A549 (cell line): ENCODE results near the gene UNC93A. TPM values are rescaled to one million over a fixed set of nuclear protein-coding genes. Genes with fewer than 3 reads are reported as not detected.

Experiments
- ATAC-seq, 2 experiments: fragments of 200-7000 bp in 1 of 2; fragments of >200 bp in 1 of 2; cut with Nextera tagmentation in 1 of 2; cut with Tn5 transposase in 1 of 2; 3 replicates each; pipeline versions ENCODE4 v1.8.0 to v1.9.1; 2018 to 2020; ENCODE audit warnings: mild to moderate bottlenecking in 1 of 2, moderate library complexity in 1 of 2
- CTCF ChIA-PET: fragments of 300-600 bp; sonication (Branson Sonifier 250); formaldehyde crosslinking; extraction: SDS; loops from one replicate; lab custom pipeline; 2021; ENCODE audit warnings: antibody characterized with exemption, inconsistent platforms; lab: Yijun Ruan, JAX
- POLR2A ChIA-PET: fragments of 350-600 bp; formaldehyde crosslinking; extraction: SDS; loops from one replicate; lab custom pipeline; 2021; ENCODE audit warnings: antibody characterized with exemption, inconsistent platforms; lab: Yijun Ruan, JAX
- DNase-seq, 2 experiments: peaks; one replicate each; pipeline versions ENCODE4 v3.0.0 to v3.0.0-alpha.2; 2011 to 2016; ENCODE audit warnings: low read depth in 1 of 2, low spot score in 1 of 2
- FAIRE-seq: peaks from 2 replicates; lab custom pipeline; 2011; peaks lifted over from hg19 to GRCh38; lab: Jason Lieb, UNC
- H3K27ac ChIP-seq, 2 experiments: fragments of >200 bp; sonication (Bioruptor Twin); formaldehyde crosslinking; 3 replicates each; pipeline ENCODE4 v1.5.1; 2016 to 2017
- H3K4me1 ChIP-seq: fragments of >200 bp; sonication (Bioruptor Twin); formaldehyde crosslinking; 3 replicates; pipeline ENCODE4 v1.6.1; 2016
- H3K4me2 ChIP-seq: fragments of >200 bp; sonication (Bioruptor Twin); formaldehyde crosslinking; 3 replicates; pipeline ENCODE4 v1.6.1; 2016
- H3K4me3 ChIP-seq: fragments of >200 bp; sonication (Bioruptor Twin); formaldehyde crosslinking; 3 replicates; pipeline ENCODE4 v1.5.1; 2016
- H3K9me3 ChIP-seq: fragments of >200 bp; sonication (Bioruptor Twin); formaldehyde crosslinking; 3 replicates; pipeline ENCODE4 v1.6.1; 2016
- BHLHE40 ChIP-seq: IDR thresholded peaks from 2 replicates; pipeline ENCODE4 v1.6.1; 2012; ENCODE audit warnings: low read depth, low read length, inconsistent platforms
- CBX2 ChIP-seq: fragments of 200-600 bp; sonication (generic); IDR thresholded peaks from 2 replicates; pipeline ENCODE4 v1.6.1; 2016; ENCODE audit warnings: low read depth, mild to moderate bottlenecking, borderline replicate concordance
- CHD2 ChIP-seq: fragments of 150-350 bp; IDR thresholded peaks from 2 replicates; pipeline ENCODE4 v1.6.1; 2014; ENCODE audit warnings: low read length; ENCODE audit not compliant: partially characterized antibody
- CHD4 ChIP-seq: fragments of 200-600 bp; sonication (generic); IDR thresholded peaks from 2 replicates; pipeline ENCODE4 v1.6.1; 2016; ENCODE audit warnings: antibody characterized with exemption, mild to moderate bottlenecking, borderline replicate concordance
- ELK1 ChIP-seq: fragments of 150-350 bp; IDR thresholded peaks from 2 replicates; pipeline ENCODE4 v1.6.1; 2014; ENCODE audit warnings: low read depth, mild to moderate bottlenecking, low read length
- EP300 ChIP-seq, 2 experiments: fragments of >200 bp; sonication (Bioruptor Twin); formaldehyde crosslinking; IDR thresholded peaks; 2 replicates in 1 of 2; 3 replicates in 1 of 2; pipeline ENCODE4 v1.6.1; 2016 to 2017
- HEYL ChIP-seq: fragments of 250-450 bp; sonication (Bioruptor Pico); IDR thresholded peaks from 2 replicates; pipeline ENCODE4 v1.8.0; 2021; ENCODE audit warnings: mild to moderate bottlenecking, moderate library complexity
- HOXA7 ChIP-seq: fragments of 250-450 bp; sonication (Bioruptor Pico); IDR thresholded peaks from 2 replicates; pipeline ENCODE4 v1.5.0; 2020; ENCODE audit warnings: mild to moderate bottlenecking, moderate library complexity
- KDM1A ChIP-seq: fragments of 200-600 bp; sonication (generic); IDR thresholded peaks from 2 replicates; pipeline ENCODE4 v1.6.1; 2016; ENCODE audit warnings: low read depth, mild to moderate bottlenecking
- MAFK ChIP-seq: fragments of 450-650 bp; IDR thresholded peaks from 2 replicates; pipeline ENCODE4 v1.6.1; 2014; ENCODE audit not compliant: partially characterized antibody
- MAZ ChIP-seq: fragments of 150-350 bp; IDR thresholded peaks from 2 replicates; pipeline ENCODE4 v1.6.1; 2014; ENCODE audit warnings: antibody characterized with exemption, low read depth, low read length, borderline replicate concordance
- NPAS2 ChIP-seq: fragments of 250-450 bp; sonication (Bioruptor Pico); IDR thresholded peaks from 2 replicates; pipeline ENCODE4 v1.8.0; 2022; ENCODE audit warnings: mild to moderate bottlenecking, moderate library complexity, borderline replicate concordance
- NR3C1 ChIP-seq: fragments of >200 bp; sonication (Bioruptor Twin); formaldehyde crosslinking; IDR thresholded peaks from 3 replicates; pipeline ENCODE4 v1.6.1; 2017
- POLR2A ChIP-seq: IDR thresholded peaks from 2 replicates; pipeline ENCODE4 v1.6.1; 2012; ENCODE audit warnings: mild to moderate bottlenecking, low read length
- RAD21 ChIP-seq, 2 experiments: fragments of >200 bp in 1 of 2; sonication (Bioruptor Twin) in 1 of 2; formaldehyde crosslinking in 1 of 2; IDR thresholded peaks in 1 of 2; conservative IDR thresholded peaks in 1 of 2; 2 replicates in 1 of 2; 3 replicates in 1 of 2; pipeline ENCODE4 v1.6.1; 2012 to 2018; ENCODE audit warnings: inconsistent platforms in 1 of 2
- TP53 ChIP-seq: fragments of 250-450 bp; sonication (Bioruptor Pico); IDR thresholded peaks from 2 replicates; pipeline ENCODE4 v1.5.0; 2021; ENCODE audit warnings: mild to moderate bottlenecking, moderate library complexity
- ZC3H11A ChIP-seq: fragments of 450-650 bp; IDR thresholded peaks from 2 replicates; pipeline ENCODE4 v1.6.1; 2014; ENCODE audit warnings: antibody characterized with exemption, mild to moderate bottlenecking
- WGBS: methylation state at CpG from one replicate; pipeline ENCODE4 v1.1.6; 2017; ENCODE audit errors: missing lambda C conversion rate; 5-methylcytosine and 5-hydroxymethylcytosine counted together
- polyA plus RNA-seq, 4 experiments: library from polyadenylated mRNA; depleted of rRNA in 3 of 4; stranded (reverse); fragments of >200 nt; fragmentation: RNase III in 1 of 4; extraction: RNeasy Plus Mini Kit Qiagen cat#74134 plus additional on column Dnase treatment in 1 of 4; gene quantifications; 2 replicates in 3 of 4; 3 replicates in 1 of 4; pipeline ENCODE4 v1.2.3, GENCODE V29; 2011 to 2017

Gene UNC93A
- polyA plus RNA-seq, 2 of the 4 experiments (the other 2 are of a cell fraction), result not detected

- Histone ChIP-seq H3K9me3 (no peaks in the 10 kb centered on the region), H3K4me3 (no peak overlapping the region), H3K4me2 (no peak overlapping the region), H3K4me1 (no peaks in the 10 kb centered on the region), H3K27ac (no peak overlapping the region)
- no peak for ATAC-seq
- 47% methylated on average over 7 of the region's 7 CpGs for WGBS
- POLR2A ChIA-PET, result no interaction called here
- CTCF ChIA-PET, result interaction anchor here (0.6 kb wide), 1 partner anchor 1229 kb away, joined by 3 read pairs; no protein-coding TSS in a partner anchor
- FAIRE-seq, result no peak
- no peak for DNase-seq
- TF ChIP-seq CHD2 (no peak), CBX2 (no peak), ELK1 (no peak), TP53 (CRISPR knock-in tag) (no peak), EP300 (IDR thresholded peaks at IDR 0.05) (no peak), HEYL (no peak), HOXA7 (CRISPR knock-in tag) (no peak)
Observed at GRCh38 chr6:167296902-167297301, 5.8 kb downstream of the UNC93A start.

DNA sequence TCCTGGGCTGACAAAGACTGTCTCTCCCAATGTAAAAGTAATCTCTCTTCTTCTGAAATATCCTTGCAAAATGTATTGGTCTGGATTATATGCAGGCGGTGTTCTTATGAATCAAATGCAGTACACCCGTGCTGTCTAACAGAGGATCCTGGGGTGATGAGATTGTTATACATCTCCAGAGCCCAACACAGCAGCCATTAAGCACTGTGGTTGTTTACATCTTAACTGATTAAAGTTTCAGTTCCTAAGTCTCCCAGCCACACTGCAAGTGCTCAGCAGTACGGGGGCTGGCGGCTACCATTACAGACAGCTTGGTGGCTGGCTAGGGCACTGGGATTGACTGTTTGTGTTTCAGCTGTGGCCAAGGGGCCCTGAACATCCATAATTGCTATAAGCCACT is 7.0 kb downstream of the UNC93A start:
- H3K4me1 ChIP-seq, result no peaks in the 10 kb centered on the region
- 93% methylated on average over 4 of the region's 4 CpGs for WGBS
- FAIRE-seq (no peak), ATAC-seq (no peak), DNase-seq (no peak)
- H3K4me2 ChIP-seq, result no peak overlapping the region
- H3K27ac ChIP-seq, result no peak overlapping the region
- H3K9me3 ChIP-seq, result no peaks in the 10 kb centered on the region
- TF ChIP-seq MAFK (no peak), ZC3H11A (no peak), NR3C1 (no peak), KDM1A (no peak)
- CTCF ChIA-PET, result interaction anchor here (0.6 kb wide), 1 partner anchor 134 kb away, joined by 3 read pairs; no protein-coding TSS in a partner anchor
- no peak overlapping the region for H3K4me3 ChIP-seq
- POLR2A ChIA-PET, result no interaction called here

DNA sequence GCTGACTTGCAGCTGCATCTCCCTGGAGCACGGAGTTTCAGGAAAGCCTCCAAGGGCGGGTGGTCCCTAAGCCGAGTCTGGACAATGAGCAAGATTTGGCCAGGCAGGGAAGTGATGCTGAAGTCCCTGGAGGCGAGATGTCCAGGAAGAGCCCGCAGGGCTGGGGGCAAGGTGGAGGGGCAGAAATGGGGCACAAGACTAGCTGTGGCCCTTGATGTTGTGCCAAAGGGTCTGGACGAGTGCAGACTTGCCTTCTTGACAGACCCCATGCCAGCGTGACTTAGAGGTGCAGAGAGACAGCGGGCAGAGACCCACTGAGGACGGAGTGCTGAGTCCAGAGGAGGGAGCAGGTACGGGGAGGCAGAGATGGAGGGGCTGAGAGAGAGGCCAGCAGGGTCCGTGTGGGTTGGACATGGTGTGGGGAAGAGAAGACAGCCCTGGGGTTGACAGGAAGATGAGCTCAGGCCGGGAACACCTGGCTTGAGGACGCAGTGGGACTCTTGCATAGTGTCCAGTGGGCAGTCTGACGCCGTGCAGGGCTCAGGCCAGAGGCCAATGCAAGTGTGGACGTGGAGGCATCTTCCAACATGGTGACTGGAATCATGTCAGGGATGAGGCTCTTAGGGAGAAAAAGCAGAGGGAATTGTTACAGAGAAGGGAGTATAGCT is 8.7 kb downstream of the UNC93A start:
- Histone ChIP-seq H3K4me2 (no peak overlapping the region), H3K4me3 (no peak overlapping the region), H3K9me3 (no peaks in the 10 kb centered on the region)
- ATAC-seq (no peak), FAIRE-seq (no peak)
- CTCF ChIA-PET, result interaction anchor here (0.9 to 2.1 kb wide), 4 partner anchors 9 to 52 kb away, joined by 3 to 7 read pairs (median 4); partner anchors contain the start of gene UNC93A
- TF ChIP-seq MAZ (no peak), CHD4 (no peak), BHLHE40 (no peak), NPAS2 (CRISPR knock-in tag) (no peak), POLR2A (no peak), RAD21 (conservative IDR thresholded peaks at IDR 0.05 in 1 of 2, IDR thresholded peaks at IDR 0.05 in 1 of 2) (no peak), ELK1 (no peak)
- TF ChIP-seq, all 56 proteins: peak for 0
- no peak overlapping the region for H3K27ac ChIP-seq
- POLR2A ChIA-PET, result no interaction called here
- WGBS, result 70% methylated on average over 16 of the region's 16 CpGs
- H3K4me1 ChIP-seq, result no peaks in the 10 kb centered on the region
- DNase-seq, result no peak
